ENCODE results near the gene LIX1L. TPM values are rescaled to one million over a fixed set of nuclear protein-coding genes. Genes with fewer than 3 reads are reported as not detected.

The LIX1L gene
- total RNA-seq, 1 donor from 2014 or later, result 27.6 TPM

DNA sequence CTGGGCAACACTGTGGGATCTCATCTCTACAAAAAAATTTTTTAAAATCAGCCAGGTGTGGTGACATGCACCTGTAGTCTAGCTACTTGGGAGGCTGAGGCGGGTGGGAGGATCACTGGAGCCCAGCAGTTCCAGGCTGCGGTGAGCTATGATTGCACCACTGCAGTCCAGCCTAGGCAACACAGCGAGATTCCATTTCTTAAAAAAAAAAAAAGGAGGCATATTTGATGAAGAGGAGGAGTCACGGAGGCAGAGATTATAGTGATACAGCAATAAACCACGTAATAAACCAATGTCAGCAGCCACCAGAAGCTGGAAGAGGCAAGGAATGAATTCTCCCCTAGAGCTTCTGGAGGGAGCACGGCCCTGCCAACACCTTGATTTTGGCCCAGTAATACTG lies 4.0 kb downstream of the LIX1L start:
- no peaks in the 10 kb centered on the region for H3K9me3 Mint-ChIP-seq
- no peaks in the 10 kb centered on the region for H3K36me3 Mint-ChIP-seq
- no peak for DNase-seq (ENCODE audit: low spot score in 2 of 2, unreplicated experiment in 2 of 2)
- H3K4me3 Mint-ChIP-seq, result no peak overlapping the region
- H3K27me3 Mint-ChIP-seq (ENCODE audit: low read depth), result peaks cover 39% of the 10 kb centered on the region
- H3K27ac Mint-ChIP-seq, result no peak overlapping the region
- no peak for TF ChIP-seq CTCF (IDR thresholded peaks at IDR 0.05; ENCODE audit: unreplicated experiment)
- peaks cover 25% of the 10 kb centered on the region for H3K4me1 Mint-ChIP-seq

DNA sequence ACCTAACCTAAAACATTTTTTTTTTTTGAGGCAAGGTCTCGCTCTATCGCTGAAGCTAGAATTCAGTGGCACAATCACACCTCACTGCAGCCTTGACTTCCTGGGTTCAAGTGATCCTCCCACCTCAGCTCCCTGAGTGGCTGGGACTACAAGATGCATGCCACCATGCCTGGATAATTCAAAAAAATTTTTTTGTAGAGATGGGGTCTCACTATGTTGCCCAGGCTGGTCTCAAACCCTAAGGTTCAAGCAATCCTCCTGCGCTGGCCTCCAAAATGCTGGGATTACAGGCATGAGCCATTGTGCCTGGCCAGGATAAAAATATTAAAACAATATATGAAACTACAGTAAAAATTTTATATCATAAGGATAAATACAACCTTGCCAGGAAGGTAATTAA lies 4.9 kb downstream of the LIX1L start:
- no peak for TF ChIP-seq CTCF (IDR thresholded peaks at IDR 0.05; ENCODE audit: unreplicated experiment)
- Mint-ChIP-seq H3K27me3 (ENCODE audit: low read depth) (peaks cover 29% of the 10 kb centered on the region), H3K9me3 (no peaks in the 10 kb centered on the region), H3K36me3 (no peaks in the 10 kb centered on the region), H3K27ac (no peak overlapping the region), H3K4me1 (peaks cover 21% of the 10 kb centered on the region), H3K4me3 (no peak overlapping the region)
- no peak for DNase-seq (ENCODE audit: low spot score in 2 of 2, unreplicated experiment in 2 of 2)

DNA sequence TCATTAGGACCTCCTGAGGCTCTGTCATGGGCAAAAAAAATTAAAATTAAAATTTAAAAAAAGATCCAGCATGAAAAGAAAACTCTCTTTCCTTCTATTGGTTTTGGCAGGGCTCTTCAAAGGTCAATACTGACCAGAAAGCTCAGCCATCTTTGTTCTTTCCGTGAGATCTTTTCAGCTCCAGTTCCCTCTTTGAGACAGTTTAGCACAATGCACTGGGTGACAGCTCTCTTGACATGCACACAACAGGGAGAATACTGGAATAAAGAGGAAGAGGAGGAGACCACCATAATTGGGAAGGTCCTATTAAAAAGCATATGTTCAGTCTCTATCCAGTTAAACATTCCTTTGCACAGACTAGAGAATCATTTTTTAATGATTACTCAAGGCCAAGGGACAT lies 6.3 kb downstream of the LIX1L start:
- Mint-ChIP-seq H3K27ac (no peak overlapping the region), H3K27me3 (ENCODE audit: low read depth) (peaks cover 25% of the 10 kb centered on the region), H3K4me1 (peaks cover 13% of the 10 kb centered on the region), H3K36me3 (peaks cover 2% of the 10 kb centered on the region), H3K4me3 (no peak overlapping the region), H3K9me3 (no peaks in the 10 kb centered on the region)
- DNase-seq (ENCODE audit: low spot score in 2 of 2, unreplicated experiment in 2 of 2), result no peak
- no peak for TF ChIP-seq CTCF (IDR thresholded peaks at IDR 0.05; ENCODE audit: unreplicated experiment)

GRCh38 chr1:145949219-145949618 lies 8.6 kb downstream of the LIX1L start:
- Mint-ChIP-seq H3K4me1 (peaks cover 5% of the 10 kb centered on the region), H3K9me3 (no peaks in the 10 kb centered on the region), H3K27ac (no peak overlapping the region), H3K36me3 (peaks cover 2% of the 10 kb centered on the region), H3K4me3 (no peak overlapping the region), H3K27me3 (ENCODE audit: low read depth) (peaks cover 7% of the 10 kb centered on the region)
- no peak for DNase-seq (ENCODE audit: low spot score in 2 of 2, unreplicated experiment in 2 of 2)
- no peak for TF ChIP-seq CTCF (IDR thresholded peaks at IDR 0.05; ENCODE audit: unreplicated experiment)

- no peak overlapping the region for H3K27ac Mint-ChIP-seq
- H3K36me3 Mint-ChIP-seq, result peaks cover 2% of the 10 kb centered on the region
- H3K4me3 Mint-ChIP-seq, result no peak overlapping the region
- TF ChIP-seq CTCF (IDR thresholded peaks at IDR 0.05; ENCODE audit: unreplicated experiment), result no peak
- no peak for DNase-seq (ENCODE audit: low spot score in 2 of 2, unreplicated experiment in 2 of 2)
- peaks cover 4% of the 10 kb centered on the region for H3K4me1 Mint-ChIP-seq
- H3K9me3 Mint-ChIP-seq, result no peaks in the 10 kb centered on the region
- H3K27me3 Mint-ChIP-seq (ENCODE audit: low read depth), result no peaks in the 10 kb centered on the region
Measured at GRCh38 chr1:145947551-145947950, 10.3 kb downstream of the LIX1L start.

DNA sequence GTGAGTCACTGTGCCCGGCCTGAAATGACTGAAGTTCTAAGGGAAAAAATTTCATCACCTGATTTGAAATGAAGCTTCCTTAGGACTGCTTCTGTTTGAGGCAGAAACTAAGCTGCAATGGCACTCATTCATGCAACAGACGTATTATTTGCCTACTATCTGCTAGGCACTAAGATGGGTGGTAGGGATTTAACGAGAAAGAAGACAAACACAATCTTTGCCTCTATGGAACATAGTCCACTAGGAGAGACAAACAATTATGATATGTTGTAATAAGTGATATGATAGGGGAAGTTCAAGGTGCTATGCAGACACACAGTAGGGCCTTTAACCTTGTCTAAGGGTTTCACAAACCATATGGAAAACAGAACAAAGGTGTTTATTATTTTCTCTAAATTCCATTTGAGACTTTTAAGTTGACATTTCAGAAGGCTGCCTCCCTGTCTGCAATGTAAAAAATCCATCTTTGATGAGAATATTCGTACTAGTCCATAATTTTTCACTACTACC lies 11.3 kb downstream of the LIX1L start:
- no peak for DNase-seq (ENCODE audit: low spot score in 2 of 2, unreplicated experiment in 2 of 2)
- Mint-ChIP-seq H3K4me3 (no peak overlapping the region), H3K27ac (no peak overlapping the region), H3K36me3 (peaks cover 2% of the 10 kb centered on the region), H3K27me3 (ENCODE audit: low read depth) (no peaks in the 10 kb centered on the region), H3K4me1 (peaks cover 4% of the 10 kb centered on the region), H3K9me3 (no peaks in the 10 kb centered on the region)
- TF ChIP-seq CTCF (IDR thresholded peaks at IDR 0.05; ENCODE audit: unreplicated experiment), result no peak

Measured in mesothelial cell of epicardium (in vitro differentiated cells).